Right lobe of liver (tissue), 4 donors: Measurements from ENCODE around the gene CHST15.

ENCODE experiments used
- CTCF ChIP-seq, 4 donors: fragments of 200-600 bp in 3 of 4; fragments of 450-650 bp in 1 of 4; IDR thresholded peaks; one replicate each; pipeline versions ENCODE4 v1.5.1 to v1.8.0; 2016 to 2022; ENCODE audit warnings: antibody characterized with exemption in 4 of 4, mild to moderate bottlenecking in 2 of 4
- POLR2A ChIP-seq: fragments of 450-650 bp; IDR thresholded peaks from one replicate; pipeline ENCODE4 v1.6.1; 2017; ENCODE audit warnings: antibody characterized with exemption, mild to moderate bottlenecking
- donor health status: DM: no; HTN: no; CAD: no.
- donor health status: DM: no; HTN: no; CAD: no.
- donor health status: DM: no; HTN: yes; CAD: no.

GRCh38 chr10:124015991-124016390, 77.4 kb downstream of the CHST15 start:
- TF ChIP-seq CTCF (IDR thresholded peaks at IDR 0.05) (no peak), POLR2A (no peak)
